C4-2B (cell line): ENCODE measurements around the gene STEAP2.

Source experiments
- H3K27ac ChIP-seq: fragments of 450-650 bp; 2 replicates; pipeline ENCODE4 v1.5.1; 2017
- ZFX ChIP-seq: fragments of 450-650 bp; IDR thresholded peaks from 2 replicates; pipeline ENCODE4 v1.6.1; 2017
- TF ChIP-seq, protein P1 (sequence below): fragments of 450-650 bp; conservative IDR thresholded peaks from 2 replicates; pipeline ENCODE4 v1.5.1; 2017; ENCODE audit warnings: mild to moderate bottlenecking

The STEAP2 gene

DNA sequence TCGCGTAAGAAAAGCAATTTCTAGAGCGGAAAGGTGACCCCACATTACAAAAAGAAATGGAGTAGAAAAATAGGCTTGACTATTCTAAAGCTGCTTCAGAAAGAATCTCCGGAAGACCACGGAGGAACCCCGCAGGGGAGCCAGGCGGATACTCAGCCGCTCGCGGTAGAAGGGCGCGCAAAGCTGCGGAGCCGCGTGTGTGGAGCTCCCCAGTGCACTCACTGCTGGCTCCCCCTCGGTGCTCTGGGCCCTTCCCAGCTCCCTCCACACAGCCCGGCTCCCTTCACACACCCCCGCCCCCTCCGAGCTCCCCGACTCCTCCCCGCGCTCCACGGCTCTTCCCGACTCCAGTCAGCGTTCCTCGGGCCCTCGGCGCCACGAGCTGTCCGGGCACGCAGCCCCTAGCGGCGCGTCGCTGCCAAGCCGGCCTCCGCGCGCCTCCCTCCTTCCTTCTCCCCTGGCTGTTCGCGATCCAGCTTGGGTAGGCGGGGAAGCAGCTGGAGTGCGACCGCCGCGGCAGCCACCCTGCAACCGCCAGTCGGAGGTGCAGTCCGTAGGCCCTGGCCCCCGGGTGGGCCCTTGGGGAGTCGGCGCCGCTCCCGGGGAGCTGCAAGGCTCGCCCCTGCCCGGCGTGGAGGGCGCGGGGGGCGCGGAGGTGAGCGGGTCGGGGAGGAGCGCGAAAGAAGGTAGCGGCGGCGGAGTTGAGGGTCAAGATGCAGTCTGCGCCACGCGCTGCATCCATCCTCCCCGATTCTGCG, at the start of gene STEAP2:
Gene STEAP2 (plus strand): TSS at position 350 of the 758 bp plus-strand sequence. CDS start 13,343 bp downstream, outside the sequence.
- peak within 1 kb of the TSS; percentile 100 for H3K27ac ChIP-seq
- TF ChIP-seq, protein P1, sequence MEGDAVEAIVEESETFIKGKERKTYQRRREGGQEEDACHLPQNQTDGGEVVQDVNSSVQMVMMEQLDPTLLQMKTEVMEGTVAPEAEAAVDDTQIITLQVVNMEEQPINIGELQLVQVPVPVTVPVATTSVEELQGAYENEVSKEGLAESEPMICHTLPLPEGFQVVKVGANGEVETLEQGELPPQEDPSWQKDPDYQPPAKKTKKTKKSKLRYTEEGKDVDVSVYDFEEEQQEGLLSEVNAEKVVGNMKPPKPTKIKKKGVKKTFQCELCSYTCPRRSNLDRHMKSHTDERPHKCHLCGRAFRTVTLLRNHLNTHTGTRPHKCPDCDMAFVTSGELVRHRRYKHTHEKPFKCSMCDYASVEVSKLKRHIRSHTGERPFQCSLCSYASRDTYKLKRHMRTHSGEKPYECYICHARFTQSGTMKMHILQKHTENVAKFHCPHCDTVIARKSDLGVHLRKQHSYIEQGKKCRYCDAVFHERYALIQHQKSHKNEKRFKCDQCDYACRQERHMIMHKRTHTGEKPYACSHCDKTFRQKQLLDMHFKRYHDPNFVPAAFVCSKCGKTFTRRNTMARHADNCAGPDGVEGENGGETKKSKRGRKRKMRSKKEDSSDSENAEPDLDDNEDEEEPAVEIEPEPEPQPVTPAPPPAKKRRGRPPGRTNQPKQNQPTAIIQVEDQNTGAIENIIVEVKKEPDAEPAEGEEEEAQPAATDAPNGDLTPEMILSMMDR, result peak; percentile 87
- peak; percentile 77 for TF ChIP-seq ZFX

DNA sequence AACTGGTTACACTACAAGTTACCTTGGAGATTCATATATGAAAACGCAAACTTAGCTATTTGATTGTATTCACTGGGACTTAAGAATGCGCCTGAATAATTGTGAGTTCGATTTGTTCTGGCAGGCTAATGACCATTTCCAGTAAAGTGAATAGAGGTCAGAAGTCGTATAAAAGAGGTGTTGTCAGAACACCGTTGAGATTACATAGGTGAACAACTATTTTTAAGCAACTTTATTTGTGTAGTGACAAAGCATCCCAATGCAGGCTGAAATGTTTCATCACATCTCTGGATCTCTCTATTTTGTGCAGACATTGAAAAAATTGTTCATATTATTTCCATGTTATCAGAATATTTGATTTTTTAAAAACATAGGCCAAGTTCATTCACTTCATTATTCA, 48.0 kb upstream of the STEAP2 start:
- TF ChIP-seq, protein P1, result no peak
- TF ChIP-seq ZFX, result no peak

DNA sequence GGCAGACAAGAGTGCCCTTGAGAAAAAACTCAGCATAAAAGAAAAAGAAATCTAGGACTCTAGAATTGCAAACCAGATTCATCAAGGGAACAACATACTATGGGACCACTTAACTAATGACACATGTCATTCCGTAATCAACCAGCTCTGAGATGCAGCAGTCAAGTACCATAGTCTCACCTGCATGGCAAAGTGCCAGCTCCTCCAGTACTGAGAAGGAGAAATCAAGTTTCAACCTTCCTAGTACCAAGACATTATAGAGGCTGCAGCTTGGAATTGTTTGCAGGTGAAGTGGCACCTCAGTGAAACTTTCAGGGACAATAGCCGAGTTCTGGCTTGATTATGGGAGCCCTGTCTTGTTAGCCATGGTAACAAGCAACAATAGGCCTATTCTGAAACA, 45.8 kb upstream of the STEAP2 start:
- TF ChIP-seq, protein P1, result no peak; the same call in 1 of the 2 replicates
- no peak overlapping the region for H3K27ac ChIP-seq

More for the DNA sequence above, 48.0 kb upstream of the STEAP2 start:
- no peak overlapping the region for H3K27ac ChIP-seq

DNA sequence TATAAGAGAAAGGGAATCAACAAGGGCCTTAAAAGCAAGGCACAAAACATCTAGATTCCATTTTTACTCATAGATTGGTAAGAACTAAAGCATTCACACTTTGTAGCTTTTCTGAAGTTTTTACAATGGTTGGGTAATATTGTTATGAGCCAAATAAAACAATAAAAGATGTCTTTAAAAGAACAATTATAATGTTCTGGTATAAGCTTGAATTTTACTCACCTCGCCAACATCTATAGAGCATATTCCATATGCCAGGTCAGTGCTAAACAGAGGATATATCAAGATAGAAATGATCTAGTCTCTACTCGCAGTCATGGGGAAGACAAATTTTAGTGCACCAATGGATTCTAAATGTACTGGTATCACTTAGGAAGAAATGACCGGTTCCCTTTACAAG, 45.4 kb upstream of the STEAP2 start:
- TF ChIP-seq ZFX, result no peak
- TF ChIP-seq, protein P1, result no peak
- H3K27ac ChIP-seq, result no peak overlapping the region

DNA sequence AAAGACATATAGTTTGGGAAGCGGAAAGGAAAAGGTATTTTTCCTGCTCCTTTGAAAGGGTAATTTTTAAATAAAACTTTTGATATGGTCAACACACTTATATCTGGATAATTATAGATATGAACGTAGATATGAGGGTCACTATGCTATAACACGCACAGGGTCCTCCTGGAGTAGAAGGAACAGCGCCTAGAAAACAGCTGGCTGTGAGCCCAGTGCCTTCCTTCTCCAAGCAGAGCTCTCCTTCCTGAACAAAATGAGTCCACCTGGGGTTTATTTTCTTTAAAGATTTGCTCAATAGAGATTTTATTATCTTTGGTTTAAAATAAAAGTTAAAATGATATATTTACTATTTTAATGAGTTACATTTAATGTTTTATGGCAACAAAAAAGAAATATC, 44.2 kb upstream of the STEAP2 start:
- H3K27ac ChIP-seq, result no peak overlapping the region
- no peak for TF ChIP-seq ZFX
- TF ChIP-seq, protein P1, result no peak

DNA sequence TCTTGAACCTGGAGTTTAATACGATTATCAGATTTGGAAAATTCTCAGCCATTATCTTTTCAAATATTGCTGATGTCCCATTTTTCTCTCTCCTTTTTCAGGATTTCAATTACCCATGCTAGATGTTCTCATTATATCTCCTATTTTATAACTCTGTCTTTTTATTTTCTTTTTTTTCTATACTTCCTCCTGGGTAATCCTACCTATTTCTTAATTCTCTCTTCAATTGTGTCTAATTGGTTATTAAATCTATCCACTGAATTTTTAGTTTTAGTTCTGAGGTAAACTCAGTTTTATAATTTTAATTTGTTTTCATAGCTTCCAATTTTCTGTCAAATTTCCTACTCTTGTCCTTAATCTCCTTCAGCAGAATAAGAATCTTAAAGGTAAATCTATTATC, 41.6 kb upstream of the STEAP2 start:
- H3K27ac ChIP-seq, result no peak overlapping the region
- TF ChIP-seq ZFX, result no peak
- TF ChIP-seq, protein P1, result no peak

DNA sequence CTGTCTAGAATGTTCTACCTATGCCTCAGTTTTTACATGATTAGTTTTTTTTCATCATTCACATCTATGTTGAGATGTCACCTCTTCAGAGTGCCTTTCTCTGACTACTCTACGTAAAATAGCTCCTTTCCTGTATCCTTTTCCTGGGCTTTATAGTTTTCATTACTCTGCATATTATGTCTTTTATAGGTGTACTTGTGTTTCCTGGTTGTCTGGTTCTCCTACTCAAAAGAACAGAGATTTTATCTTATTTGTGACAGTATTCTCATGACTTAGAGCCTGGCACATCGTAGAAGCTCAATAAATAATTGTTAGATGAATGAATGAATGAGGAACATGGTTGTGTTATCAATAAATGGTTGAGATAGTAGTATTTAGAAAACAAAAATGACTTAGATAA, 39.4 kb upstream of the STEAP2 start:
- TF ChIP-seq, protein P1, result no peak
- no peak for TF ChIP-seq ZFX
- H3K27ac ChIP-seq, result peak overlapping the region; percentile 37; the same call in 1 of the 2 replicates
